ENCODE results near the gene PRKG1.
"Not testable (repeated sequence)": the region's sequence is repeated elsewhere in the genome, so short reads cannot be mapped to it uniquely, and the experiment has no call there.

The PRKG1 gene

DNA sequence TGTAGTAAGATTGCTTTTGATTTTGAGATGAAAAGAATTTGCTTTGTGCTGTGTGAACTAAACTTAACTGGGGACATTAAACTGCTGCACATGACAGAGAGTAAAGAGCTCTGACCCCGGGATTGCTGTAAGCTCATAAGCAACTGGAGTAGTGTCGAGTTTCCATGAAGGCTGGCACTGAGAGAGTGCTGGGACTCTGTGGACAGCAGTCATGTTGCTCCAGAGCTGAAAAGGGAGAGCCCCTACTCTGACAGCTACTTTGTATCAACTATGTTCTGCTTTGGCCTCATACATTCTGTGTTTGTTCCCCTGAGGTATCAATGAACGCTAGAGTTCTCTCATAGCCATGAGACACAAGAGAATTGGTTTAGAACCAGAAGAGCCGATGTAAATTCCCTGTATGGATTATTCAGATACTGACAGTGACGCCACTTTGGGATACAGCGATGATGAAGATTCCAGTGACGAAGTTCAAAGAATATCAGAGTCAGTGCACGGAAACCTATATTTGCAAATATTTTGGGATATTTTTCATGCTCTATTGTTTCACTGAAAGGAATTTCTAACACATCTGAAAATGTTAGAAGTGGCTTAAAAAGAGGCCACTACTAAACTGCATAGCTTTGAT lies 1053.9 kb downstream of the PRKG1 start:
- no peak for DNase-seq (ENCODE audit: low read depth)

DNA sequence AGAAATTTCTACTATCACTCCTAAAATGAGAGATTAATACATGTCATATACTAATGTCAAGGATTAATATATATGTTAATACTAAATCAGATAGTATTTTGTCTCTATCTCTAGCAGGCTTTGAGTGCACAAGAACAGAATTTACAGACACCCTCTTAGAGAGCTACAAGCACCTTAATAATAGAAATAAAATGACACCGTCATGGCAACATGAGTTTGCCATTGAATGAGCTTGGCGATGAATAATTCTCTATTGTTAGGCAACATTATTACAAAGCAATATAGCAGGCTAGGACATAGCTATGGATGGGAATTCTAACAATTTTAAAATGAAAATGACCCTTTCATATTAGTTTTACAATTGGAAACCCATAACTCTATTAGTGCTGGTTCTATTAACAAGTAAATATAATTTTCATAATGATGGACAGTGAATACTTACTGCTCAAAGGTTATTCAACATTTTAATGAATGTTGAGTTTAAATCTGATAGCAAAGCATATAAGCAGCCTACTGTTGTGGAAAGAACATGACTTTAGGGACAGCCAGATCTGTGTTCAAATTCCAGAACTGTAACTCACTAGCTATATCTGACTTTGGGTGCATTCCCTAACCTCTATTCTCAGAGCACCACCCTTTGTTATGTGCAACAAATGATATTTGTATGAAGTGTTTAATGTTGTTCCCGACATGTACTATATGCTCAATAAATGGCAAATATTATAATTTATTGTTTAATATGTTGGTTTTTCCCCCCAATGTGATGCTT lies 1055.3 kb downstream of the PRKG1 start:
- no peak for DNase-seq (ENCODE audit: low read depth)

DNA sequence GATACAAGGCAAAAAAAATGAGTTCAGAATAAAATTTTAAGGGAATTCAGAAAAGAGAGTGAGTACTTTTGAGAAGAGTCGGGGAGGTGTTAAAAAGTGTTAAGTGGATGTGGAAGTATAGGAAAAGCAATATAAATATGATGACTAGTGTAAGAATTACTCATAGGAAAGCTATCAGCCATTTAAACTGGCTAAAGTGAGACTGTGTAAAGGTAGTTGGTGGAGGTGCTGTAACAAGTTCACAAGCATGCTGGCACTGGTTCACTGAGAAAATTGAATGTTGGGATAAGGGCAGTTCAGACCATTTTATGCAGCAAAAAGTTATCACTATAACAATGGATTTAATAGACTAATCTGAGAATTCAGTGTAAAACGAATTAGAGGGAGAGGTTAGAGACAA lies 1060.8 kb downstream of the PRKG1 start:
- DNase-seq (ENCODE audit: low read depth) = no peak

DNA sequence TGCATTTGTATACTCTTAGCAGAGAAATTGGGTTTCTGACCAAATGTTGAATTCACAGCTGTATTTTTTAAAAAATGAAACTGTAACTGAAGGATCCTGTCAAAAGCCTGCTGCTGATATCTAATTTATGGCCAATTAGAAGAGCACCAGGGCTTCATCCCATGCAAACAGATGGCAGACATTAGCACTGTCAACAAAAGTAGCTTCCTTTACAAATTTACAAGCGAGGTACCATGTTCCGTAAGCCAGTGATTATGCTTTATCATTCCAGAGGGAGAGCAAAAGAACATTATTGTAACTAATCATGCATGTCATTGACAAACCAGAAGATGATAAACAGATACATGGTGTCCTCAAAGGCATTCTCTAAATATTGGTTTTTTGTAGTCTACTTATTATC lies 1062.6 kb downstream of the PRKG1 start:
- no peak for DNase-seq (ENCODE audit: low read depth)

DNA sequence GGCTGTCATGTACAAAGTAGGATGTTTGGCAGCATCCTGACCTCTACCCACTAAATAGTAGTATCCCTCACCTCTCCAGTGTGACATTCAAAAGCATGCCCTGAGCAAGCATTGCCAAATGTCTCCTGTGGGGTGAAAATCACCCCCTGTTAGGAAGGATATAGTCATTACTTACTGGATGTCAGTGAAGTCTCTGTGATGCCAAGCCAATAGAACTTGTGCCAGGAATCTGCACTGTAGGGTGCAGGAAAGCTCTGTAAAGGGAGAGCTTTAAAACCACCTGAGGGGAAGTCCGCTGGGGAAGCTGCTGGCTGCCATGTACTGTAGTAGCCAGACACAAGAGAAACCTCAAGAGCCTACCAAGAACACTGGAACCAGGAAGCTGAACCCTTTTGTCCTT lies 1069.1 kb downstream of the PRKG1 start:
- no peak for DNase-seq (ENCODE audit: low read depth)

DNA sequence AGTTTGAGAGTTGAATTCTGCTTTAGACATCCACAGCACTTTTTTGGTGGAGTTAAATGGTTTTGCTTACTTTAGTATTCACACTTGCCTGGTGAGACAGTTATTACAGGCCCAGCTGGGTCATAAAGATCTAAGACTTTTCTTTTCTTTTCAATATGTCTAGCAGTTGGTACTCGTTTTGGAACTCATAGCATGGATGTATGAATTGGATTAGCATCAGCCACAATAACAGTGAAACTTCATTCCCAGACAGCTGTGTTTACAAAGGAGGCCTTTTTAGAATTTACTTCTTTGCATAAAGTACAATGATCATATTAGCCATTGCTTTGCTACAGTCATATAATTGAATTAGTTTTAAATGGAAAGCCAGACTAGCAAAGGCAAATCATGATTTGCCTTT lies 1071.3 kb downstream of the PRKG1 start:
- DNase-seq (ENCODE audit: low read depth) = no peak

DNA sequence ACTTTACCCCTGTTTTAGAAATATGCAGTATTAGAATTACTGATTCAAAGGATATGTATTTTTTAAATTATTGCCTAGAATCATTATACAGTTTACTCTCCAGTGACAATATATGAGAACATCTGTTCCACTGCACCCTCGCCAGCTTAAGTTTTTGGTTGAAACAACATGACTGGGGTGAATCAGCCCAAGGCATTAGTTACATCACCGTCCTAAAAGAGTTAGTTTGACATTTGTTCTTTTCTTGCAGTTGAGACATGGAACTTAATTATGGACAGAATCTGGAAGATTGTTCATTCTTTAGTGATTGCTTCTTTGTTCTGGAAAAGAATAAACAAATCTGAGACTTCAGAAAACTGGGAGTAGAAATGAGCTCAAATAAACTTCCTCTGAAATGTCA lies 1072.5 kb downstream of the PRKG1 start:
- no peak for DNase-seq (ENCODE audit: low read depth)

GRCh38 chr10:52170776-52171175 lies 1096.5 kb downstream of the PRKG1 start:
- no peak for DNase-seq (ENCODE audit: low read depth)

DNA sequence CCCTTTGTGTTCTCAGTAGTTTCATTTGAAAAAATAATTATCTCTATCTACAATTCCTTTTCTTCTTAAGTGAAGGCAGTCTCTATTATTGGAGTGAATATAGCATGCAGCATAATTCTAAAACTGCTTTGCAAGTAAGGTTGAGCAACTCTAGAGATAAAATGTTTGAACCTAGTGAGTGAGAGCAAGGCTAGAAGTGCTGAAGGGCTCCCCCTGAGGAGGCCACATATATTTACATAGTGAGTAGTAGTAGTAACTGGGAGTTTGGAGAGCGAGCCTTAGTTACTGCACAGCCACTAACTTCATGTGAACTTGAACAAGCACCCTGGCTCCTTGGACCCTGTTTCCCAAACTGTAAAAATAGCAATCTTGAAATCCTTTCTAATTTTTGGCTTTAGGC lies 1098.3 kb downstream of the PRKG1 start:
- DNase-seq (ENCODE audit: low read depth) = no peak

- no peak for DNase-seq (ENCODE audit: low read depth)
Observed at GRCh38 chr10:52185256-52185655, 1111.0 kb downstream of the PRKG1 start.

DNA sequence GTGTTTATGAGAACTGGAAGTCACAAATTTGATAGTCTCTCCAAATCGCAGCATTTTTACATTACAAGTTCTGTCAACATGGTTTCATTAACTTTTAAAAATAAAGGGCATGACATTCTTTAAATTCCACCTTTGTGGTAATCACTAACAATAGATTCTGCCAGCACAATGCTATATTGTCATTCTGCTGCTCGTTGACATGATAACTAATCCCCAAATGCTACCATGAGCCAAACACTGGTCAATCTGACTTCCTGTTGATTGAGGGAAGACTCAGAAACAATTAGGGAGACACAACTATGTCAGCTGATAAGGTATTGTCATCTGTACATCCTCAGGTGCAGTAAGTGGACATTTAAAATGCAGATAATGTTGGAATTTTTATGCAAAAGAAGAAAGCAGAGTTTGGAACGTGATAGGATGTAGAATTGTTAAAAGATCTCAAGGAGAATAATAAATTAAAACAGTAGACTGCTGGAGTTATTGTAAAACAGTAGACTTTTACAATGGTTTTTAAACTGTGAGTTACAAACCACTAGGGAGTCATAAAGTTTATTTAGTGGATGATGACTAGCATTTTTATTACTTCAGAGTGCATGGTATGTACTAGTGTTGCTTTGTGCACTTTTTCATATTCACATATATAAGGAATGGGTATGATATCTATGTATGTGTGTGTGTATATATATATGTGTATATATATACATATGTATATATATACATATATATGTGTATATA lies 1113.4 kb downstream of the PRKG1 start:
- DNase-seq (ENCODE audit: low read depth) = no peak

GRCh38 chr10:52191049-52191448 lies 1116.8 kb downstream of the PRKG1 start:
- no peak for DNase-seq (ENCODE audit: low read depth)

DNA sequence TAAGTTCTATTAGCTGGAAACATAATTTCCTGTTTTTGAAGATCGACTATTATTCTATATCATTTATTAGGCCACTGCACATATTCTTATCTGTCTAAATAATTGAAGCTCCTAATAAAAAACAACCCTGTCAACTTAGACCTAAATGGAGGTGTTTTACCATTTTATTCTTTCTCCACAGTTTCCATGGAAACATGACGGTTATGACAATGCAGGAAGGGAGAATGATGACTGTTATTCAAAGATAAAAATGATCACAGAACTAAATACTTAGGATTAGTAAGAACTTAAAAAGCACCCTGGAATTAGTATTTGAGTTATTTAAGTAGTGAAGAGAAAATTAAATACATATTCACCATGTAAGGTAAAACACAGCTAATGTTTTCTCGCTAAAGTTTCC lies 1119.9 kb downstream of the PRKG1 start:
- no peak for DNase-seq (ENCODE audit: low read depth)

GRCh38 chr10:52194716-52195115 lies 1120.4 kb downstream of the PRKG1 start:
- no peak for DNase-seq (ENCODE audit: low read depth)

DNA sequence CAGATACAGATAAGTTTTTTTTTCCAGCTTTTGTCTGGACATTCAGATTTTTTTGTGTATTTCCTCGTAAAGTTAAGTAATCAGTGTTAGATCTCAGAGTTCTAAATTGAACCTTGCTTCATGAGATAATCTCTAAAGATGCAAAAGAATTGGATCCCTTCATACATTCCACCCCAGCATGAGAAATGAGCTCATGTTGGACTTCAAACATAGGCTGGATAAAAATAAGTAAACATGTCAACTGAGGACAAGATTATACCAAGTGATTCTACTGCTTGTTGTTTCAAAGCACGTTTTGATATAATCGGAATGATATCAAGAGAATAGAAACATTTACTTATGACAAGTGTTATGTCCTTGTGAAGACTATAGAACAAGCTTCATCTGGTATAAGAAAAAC lies 1122.8 kb downstream of the PRKG1 start:
- DNase-seq (ENCODE audit: low read depth) = no peak

GRCh38 chr10:52198540-52198939 lies 1124.3 kb downstream of the PRKG1 start:
- DNase-seq (ENCODE audit: low read depth) = no peak

- DNase-seq (ENCODE audit: low read depth) = not testable (repeated sequence)
Observed at GRCh38 chr10:52204906-52205305, 1130.6 kb downstream of the PRKG1 start.

DNA sequence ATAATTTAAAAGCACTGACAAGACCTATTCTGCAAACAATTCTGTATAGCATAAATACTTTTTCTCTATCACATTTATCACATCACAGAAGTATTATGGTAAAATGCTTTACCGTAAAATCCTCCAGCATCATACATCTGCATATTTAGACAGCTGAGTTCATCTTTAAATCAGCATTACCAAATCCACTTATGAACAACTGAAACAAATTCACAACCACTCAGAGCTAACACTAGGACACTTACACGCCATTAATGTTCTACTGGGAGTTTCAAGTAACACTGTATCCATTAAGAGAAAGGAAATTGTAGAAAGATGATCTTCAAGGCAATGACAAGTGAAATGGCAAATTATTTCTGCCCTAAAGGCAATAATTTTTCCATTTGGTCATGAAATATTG lies 1134.1 kb downstream of the PRKG1 start:
- DNase-seq (ENCODE audit: low read depth) = no peak

- DNase-seq (ENCODE audit: low read depth) = no peak
Observed at GRCh38 chr10:52210161-52210560, 1135.9 kb downstream of the PRKG1 start.

- no peak for DNase-seq (ENCODE audit: low read depth)
Observed at GRCh38 chr10:52212062-52212461, 1137.8 kb downstream of the PRKG1 start.

DNA sequence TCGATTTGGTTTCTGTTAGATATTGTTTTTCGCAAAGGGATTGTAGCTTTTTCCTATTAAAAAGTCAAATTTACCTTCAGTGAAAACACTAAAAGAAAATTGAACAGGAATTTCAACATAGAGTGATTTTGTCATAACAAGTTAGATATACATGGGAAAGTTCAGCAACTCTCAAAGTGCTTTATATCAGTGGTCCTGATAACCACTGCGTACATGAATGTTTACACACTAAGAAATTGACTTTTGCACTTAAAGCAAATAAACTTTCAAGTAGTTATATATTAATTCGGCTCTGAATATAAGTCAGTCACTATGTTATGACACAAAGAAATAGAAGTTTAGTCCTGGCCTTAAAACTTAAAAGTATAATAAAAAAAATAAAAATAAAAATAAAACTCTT lies 1138.5 kb downstream of the PRKG1 start:
- DNase-seq (ENCODE audit: low read depth) = no peak

DNA sequence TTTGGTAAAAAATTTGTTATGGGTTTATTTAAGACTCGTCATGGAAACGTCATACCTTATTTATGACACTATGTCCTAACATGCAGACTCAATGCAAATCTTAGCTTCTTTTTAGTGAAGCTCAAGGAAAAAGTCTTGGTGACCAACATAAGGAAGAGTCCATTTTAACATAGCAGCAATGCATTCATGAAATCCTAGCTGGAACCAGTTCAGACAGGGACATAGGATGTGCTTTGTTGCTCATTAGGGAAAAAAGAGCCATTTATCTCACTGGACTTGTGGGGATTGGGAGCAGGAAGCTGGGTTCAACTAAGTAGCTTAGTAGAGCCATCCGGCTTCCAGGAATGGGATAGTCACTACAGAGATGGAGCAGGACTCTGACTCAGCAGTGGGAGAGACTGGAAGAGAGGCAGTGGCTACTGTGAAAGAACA lies 1139.0 kb downstream of the PRKG1 start:
- DNase-seq (ENCODE audit: low read depth) = no peak

- peak; percentile 9 for DNase-seq (ENCODE audit: low read depth)
Observed at GRCh38 chr10:52215745-52216361, 1141.6 kb downstream of the PRKG1 start.

All from stimulated activated CD4-positive, alpha-beta T cell treated with anti-CD3 and anti-CD28 coated beads, Interleukin-2, amount 100 ng/mL, for 4 hours (primary cell).